GM19467 (cell line): ENCODE results near the gene RHOF.

ENCODE experiments used
- ATAC-seq: cut with Tn5 transposase; IDR thresholded peaks from one replicate; pipeline ENCODE4 v1.9.1; 2021; ENCODE audit warnings: mild to moderate bottlenecking, moderate library complexity; ENCODE audit not compliant: unreplicated experiment

Gene RHOF

DNA sequence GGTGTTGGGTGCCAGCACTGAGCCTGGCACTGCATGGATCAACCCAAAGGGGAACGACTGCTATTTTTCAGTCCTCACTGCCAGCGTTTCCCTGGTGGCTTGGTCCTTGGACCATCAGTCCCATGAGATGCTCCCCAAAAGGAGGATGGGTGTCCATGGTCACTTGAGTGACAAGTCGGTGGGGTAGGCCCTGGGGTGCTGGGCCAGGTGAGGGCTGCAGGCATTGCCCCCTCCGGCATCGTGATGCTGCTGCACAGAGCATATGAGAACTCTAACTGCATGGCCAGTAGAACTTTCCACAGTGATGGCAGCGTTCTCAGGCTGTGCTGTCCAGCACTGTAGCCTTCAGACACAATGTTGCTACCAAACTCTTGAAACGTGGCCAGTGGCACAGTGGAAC lies 26.6 kb upstream of the RHOF start:
- ATAC-seq, result no peak

DNA sequence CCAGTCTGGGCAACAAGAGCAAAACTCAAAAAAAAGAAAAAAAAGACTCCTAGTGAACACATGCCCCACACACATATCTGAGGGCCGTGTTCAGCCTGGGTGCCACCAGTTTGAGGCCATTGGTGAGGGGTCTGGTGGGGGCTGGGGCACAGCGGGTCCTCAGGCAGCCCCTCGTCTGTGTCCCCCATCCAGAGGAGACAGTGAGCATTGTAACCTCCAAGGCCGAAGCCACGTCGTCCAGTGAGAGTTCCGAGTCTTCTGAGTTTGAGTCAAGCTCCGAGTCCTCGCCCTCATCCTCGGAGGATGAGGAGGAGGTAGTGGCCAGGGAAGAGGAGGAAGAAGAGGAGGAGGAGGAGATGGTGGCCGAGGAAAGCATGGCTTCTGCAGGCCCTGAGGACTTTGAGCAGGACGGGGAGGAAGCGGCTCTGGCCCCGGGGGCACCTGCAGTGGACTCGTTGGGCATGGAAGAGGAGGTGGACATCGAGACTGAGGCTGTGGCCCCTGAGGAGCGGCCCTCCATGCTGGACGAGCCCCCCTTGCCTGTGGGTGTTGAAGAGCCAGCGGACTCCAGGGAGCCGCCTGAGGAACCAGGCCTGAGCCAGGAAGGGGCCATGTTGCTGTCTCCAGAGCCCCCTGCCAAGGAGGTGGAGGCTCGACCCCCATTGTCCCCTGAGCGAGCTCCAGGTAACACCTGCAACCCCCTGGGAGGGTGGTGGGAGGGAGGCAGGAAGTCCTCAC lies 25.9 kb upstream of the RHOF start:
- no peak for ATAC-seq

DNA sequence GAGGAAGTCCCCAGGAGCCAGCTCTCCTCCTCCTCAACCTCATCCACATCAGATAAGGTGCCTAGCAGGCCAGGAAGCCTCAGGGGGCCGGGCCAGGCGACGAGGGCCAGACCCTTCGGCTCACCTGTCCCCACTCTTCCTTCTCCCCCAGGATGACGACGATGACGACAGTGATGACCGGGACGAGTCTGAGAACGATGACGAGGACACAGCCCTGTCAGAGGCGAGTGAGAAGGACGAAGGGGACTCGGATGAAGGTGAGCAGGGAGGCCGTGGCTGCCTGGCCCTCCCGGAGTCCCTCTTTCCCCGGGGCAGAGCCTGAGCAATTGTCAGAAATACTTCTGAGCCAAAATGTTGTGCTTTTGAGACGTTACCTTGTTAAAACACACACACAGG lies 24.2 kb upstream of the RHOF start:
- no peak for ATAC-seq

DNA sequence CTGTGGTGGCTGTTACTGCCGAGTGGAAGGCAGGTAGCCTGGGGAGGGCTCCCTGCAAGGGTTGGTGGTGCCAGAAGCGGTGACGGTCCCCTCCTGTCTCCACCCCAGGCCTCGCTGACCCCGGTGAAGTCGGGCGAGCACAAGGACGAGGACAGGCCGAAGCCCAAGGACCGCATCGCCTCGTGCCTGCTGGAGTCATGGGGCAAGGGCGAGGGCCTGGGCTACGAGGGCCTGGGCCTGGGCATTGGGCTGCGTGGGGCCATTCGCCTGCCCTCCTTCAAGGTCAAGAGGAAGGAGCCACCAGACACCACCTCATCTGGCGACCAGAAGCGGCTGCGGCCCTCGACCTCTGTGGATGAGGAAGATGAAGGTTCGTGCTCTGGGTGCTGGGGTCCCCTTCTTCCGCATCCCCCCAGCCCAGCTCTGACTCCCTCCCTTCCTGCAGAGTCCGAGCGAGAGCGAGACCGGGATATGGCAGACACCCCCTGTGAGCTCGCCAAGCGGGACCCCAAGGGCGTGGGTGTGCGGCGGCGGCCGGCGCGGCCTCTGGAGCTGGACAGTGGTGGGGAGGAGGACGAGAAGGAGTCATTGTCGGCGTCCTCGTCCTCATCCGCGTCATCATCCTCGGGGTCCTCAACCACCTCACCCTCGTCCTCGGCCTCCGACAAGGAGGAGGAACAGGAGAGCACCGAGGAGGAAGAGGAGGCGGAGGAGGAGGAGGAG lies 23.6 kb upstream of the RHOF start:
- ATAC-seq, result no peak

DNA sequence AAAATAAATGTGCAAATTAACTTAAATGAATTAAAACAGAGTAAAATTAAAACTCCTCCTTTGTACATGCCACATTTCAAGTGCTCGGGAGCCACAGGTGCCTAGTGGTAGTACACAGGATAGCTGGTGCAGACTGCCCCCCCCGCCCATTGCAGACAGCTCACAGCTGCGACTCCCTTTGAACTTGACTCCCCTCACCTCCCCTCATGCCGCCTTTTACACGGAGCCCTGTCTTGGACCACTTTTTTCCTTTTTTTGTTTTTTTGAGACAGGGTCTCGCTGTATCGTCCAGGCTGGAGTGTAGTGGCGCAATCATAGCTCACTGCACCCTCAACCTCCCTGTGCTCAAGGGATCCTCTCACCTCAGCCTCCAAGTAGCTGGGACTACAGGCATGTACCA lies 21.8 kb upstream of the RHOF start:
- ATAC-seq, result no peak

DNA sequence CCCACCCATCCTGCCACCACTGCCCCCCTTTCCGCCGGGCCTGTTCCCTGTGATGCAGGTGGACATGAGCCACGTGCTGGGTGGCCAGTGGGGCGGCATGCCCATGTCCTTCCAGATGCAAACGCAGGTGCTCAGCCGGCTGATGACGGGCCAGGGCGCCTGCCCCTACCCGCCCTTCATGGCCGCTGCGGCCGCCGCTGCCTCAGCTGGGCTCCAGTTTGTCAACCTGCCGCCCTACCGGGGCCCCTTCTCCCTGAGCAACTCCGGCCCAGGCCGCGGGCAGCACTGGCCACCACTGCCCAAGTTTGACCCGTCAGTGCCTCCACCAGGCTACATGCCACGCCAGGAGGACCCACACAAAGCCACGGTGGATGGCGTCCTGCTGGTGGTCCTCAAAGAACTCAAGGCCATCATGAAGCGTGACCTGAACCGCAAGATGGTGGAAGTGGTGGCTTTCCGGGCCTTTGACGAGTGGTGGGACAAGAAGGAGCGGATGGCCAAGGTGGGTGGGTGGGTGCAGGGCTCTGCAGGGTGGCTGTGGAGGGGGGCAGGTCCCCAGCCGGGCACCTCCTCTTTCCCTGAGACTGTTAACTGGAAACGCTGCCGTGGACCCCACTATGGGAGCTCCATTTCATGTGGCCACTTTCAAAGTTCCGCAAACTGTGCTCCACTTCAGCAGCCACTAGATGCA lies 21.1 kb upstream of the RHOF start:
- ATAC-seq, result no peak

DNA sequence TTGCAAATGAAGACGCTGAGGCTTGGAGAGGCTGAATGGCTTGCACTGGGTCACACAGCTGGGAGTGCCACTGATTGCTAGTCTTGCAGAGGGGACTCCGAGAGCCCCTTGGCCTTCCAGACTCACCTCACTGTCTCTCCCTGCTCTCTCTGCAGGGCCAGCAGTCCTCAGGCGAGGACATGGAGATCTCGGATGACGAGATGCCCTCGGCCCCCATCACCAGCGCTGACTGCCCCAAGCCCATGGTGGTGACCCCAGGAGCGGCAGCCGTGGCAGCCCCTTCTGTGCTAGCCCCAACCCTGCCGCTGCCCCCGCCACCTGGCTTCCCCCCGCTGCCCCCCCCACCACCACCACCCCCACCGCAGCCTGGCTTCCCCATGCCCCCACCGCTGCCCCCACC lies 20.5 kb upstream of the RHOF start:
- ATAC-seq, result no peak

DNA sequence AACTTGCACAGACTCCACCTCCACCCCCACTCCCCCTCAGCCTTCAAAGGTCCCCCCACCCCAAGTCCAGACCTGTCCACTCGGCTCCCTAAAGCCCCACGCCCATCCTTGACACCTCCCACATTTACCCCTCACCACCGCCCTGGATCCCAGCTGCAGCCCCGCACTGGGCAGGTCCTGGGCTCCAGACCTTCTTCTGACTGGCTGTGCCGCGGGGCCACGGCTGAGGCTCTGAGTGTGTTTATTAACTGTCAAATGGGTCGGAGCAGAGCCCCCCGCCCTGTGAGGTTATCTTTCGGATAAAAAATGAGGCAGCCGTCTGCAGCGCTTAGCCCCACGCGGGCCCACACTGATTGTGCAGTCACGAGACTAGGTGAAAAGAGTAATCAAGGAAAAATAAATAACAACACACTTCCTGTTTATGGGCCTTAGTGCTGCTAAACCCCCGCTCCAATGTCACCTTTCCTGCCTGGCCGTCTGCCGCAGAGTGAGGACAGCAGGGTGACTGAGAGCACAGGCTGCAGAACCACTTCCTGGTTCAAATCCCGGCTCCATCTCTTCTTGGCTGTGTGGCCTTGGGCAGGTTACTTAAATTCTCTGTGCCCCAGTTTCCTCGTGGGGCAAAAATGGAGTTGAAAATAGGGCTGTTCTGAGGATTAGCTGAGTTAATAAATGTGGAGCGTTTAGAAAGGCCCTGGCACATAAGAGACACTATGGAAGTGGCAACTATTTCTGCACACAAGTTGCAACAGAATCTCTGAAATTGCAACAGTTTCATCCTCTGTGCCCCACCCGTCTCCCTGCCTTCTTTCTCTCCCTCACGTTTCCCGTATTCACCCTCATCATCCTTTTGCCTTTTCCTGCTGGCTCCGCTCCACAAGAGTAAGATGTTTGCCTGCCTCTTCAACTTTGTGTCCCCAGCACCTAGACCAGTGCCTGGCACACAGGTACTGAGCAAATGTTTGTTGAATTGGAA lies 19.7 kb upstream of the RHOF start:
- no peak for ATAC-seq

DNA sequence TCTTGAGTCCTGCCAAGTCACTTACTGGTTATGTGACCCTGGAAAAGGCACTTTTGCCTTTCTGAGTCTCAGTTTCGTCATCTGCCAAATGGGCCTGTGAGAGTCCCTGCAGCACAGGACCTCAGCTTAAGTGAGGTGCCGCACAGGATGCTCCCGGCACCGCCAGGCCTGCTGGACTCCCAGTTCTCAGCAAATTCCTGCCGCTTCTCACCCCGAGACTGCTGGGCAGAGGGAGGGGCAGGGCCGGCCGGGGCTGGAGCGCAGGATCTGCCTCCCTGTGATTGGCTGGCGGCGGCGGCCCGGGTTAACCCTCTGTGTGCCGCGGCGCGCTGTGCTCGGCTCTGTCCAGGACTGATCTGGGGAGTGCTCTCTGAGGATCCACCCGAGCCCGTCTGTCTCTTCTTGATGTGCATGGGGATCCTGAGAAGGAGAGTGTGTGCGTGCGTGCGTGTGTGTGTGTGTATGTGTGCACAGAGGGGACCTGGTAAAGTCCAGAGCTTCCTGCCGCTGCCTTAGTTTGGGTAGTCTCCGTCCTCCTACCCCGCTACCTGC lies 18.9 kb upstream of the RHOF start:
- no peak for ATAC-seq

DNA sequence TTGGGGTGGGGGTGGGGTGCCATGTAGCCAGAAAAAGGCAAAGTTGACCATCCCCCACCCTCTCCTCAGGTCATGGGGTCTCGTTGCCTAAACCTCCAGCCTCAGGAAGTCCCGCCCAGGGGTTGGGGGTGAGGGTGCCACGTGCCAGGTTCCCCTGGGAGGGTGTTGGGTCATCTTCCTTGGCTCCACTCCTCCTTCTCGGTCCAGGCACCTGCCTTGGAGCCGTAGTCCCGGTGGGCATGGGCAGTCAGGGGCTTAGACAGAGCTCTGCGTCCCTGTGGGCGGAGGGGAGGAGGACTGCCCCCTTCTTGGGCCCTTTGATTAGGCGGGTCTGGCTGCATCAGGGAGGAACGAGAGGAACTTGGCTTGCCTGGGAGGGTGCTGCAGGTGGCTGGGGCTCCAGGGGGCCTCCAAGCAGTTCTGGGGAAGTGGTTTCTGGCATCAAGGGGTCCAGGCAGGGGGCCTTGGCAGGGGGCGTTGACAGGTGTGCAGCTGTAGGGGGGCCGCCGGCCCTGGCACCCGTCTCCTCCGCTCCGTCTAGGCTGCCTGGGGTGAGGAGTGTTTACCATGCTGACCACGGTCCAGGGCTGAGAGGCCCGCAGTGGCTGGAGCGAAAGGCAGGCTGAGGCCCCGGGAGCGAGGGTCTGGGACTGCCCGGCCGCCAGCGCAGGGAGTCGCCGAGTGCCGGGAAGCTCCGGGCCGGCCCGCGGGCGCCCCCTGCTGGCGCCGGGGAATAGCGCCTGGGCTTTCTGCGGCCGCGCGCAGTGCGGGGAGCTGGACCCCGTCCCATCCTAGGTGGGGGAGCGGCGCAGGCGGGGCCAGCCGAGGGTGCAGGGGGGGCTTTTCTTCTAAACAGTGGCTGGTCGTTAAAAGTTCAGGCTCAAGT lies 18.2 kb upstream of the RHOF start:
- no peak for ATAC-seq

DNA sequence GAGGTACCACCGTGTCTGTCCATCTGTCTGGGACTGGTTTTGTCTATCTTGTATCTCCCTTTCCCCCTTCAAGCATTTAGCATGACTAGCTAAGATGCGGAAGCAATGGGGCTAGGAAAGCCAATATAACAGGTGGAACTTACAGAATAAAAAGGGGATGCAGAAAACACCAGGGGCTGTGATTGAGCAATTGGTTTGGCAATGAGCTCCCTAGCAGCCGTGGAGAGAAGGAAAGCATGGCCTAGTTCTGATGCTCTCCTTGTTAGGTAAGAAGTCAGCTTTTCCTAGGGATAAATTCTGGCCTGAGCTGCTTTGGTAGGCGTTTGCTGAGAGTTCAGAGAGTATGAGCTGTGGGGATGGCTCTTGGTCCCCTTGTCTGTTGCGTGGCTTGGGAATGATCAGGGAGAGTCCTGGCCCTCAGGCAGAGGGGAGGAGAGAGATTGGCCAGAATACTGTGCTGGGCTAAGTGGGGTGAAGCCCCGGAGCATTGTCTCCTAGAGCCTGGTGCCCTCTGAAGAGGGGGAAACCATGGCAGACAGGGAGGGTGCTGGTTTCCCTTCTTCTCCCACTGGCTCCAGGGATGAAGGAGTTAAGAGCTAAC lies 17.4 kb upstream of the RHOF start:
- no peak for ATAC-seq

DNA sequence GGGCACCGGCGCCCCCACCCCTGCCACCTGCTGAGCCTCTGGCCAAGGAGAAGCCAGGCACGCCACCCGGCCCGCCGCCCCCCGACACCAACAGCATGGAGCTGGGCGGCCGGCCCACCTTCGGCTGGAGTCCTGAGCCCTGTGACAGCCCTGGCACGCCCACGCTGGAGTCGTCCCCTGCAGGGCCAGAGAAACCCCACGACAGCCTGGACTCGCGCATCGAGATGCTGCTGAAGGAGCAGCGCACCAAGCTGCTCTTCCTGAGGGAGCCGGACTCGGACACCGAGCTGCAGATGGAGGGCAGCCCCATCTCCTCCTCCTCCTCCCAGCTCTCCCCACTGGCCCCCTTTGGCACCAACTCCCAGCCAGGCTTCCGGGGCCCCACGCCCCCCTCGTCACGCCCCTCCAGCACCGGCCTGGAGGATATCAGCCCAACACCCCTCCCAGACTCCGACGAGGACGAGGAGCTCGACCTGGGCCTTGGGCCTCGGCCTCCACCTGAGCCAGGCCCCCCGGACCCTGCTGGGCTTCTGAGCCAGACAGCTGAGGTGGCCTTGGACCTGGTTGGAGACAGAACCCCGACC lies 16.8 kb upstream of the RHOF start:
- no peak for ATAC-seq

DNA sequence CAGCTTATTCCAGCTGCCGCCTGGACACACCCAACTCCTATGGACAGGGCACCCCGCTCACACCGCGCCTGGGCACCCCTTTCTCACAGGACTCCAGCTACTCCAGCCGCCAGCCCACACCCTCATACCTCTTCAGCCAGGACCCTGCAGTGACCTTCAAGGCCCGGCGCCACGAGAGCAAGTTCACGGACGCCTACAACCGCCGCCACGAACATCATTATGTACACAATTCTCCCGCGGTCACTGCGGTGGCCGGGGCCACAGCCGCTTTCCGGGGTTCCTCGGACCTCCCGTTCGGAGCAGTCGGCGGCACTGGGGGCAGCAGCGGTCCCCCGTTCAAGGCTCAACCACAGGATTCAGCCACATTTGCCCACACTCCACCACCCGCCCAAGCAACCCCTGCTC lies 16.2 kb upstream of the RHOF start:
- no peak for ATAC-seq

DNA sequence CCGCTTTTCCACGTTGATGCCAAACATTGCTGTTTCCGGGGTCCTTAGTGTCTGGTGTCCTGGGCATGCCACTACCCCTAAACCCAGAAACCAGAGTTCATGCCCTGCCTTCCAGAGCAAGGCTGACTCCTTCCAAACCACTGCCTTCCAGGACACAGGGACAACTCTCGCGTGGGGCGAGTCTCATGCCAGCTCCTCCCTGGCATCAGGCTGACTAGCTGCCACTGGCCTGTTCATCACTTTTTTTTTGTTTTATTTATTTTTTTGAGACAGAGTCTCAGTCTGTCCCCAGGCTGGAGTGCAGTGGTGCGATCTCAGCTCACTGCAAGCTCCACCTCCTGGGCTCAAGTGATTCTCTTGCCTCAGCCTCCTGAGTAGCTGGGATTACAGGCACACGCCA lies 15.1 kb upstream of the RHOF start:
- no peak for ATAC-seq

DNA sequence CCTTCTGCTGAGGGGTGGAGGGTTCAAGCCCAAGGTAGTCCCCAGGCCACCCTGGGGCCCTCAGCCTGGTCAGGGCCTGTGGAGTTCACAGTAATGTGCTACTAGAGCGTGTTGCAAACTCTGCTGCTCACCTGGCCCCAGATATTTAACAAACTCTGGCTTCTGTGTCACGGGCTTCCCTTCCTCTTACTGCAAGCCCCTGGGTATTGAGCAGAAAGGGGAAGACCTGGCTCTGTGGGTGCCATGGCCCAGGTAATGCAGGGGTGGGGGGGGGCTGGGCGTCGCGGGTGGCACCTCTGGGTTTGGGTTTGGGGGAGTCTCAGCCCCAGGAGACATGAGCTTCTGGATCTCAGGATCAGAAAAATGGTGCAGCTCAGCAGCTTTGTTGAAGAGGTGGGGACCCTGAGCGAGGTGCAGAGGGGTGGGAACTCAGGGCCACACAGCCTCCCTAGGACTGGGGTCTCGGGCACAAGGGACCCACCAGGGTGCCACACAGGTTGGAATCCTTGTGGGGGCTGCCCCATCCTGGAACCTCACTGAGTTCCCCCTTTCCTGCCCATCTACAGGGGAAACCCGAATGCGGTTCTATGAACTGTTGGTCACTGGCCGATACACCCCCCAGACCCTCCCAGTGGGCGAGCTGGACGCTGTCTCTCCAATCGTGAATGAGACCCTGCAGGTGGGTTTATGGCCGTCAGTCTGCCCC lies 14.3 kb upstream of the RHOF start:
- no peak for ATAC-seq

DNA sequence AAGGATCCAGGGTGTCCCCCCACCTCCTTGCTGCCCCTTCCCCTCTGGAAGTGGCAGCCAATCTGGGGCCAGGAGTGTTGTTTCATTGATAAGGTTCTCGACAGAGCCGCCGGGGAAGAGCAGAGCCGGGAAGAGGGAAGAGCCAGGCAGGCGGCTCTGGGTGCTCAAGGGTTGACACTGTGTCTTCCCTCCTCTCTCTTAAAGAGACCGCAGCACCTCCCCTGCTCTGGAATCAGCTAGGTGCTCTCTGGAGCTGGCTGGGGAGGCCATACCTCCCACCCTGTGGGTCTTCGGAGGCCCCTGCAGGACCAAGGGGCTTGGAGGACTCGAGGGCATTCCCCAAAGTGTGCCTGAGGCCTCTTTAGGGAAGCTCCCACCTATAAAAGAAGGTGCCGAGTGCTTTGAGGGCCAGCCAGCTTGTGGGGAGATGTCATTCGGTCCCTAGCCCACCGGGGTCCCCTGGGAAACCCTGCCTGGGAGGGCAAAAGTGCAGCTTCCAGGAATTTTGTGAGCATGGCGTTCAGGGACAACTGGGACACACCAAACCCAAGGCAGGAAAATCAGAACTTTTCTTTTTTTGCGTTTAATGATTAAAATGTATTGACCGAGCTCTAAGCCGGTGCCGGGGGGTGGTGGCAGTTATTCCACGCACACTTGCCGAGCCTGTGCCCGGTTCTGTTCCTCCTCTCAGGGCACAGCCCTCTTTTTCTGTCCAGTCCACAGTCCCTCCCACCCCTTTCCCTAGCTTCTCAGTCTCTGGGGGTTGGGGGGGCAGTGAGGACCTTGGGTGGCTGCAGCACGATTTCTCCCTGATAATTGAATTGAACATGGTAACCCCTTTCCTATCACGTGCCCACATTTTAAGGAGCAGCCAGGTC lies 13.3 kb upstream of the RHOF start:
- no peak for ATAC-seq

DNA sequence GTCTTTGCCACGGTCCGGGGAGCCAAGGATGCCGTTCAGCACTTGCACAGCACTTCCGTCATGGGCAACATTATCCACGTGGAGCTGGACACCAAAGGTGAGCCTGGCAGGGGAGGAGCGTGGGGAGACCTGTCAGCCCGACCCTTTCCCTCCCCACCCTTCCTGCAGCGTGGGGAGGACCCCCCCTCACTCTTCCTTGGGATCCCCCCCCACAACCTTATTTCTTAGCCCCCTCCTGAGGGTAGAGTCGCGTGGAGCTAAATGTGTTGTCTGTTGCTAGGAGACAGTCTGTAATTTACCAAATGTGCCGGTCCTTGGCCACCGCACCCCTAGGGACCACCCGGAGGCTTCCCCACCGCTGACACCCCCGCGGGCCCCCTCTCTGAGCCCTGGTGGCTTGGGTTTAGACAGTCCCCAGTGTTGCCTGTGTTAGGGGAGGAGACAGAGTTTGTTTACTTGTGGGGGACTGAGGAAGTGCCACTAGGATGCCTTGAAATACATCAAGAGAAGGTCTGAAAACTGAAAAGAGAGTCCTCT lies 12.6 kb upstream of the RHOF start:
- no peak for ATAC-seq
